HEK293T (cell line): ENCODE data around the gene SHC4.

Experiments used
- ARNT ChIP-seq: fragments of 450-650 bp; IDR thresholded peaks from 2 replicates; pipeline ENCODE4 v1.6.1; 2017; ENCODE audit warnings: mild to moderate bottlenecking
- FOXA1 ChIP-seq: fragments of 450-650 bp; IDR thresholded peaks from 2 replicates; pipeline ENCODE4 v1.6.1; 2016; ENCODE audit warnings: mild to moderate bottlenecking
- FOXK2 ChIP-seq: fragments of 450-650 bp; IDR thresholded peaks from 2 replicates; pipeline ENCODE4 v1.6.1; 2016; ENCODE audit warnings: mild to moderate bottlenecking
- NFRKB ChIP-seq: fragments of 450-650 bp; IDR thresholded peaks from 2 replicates; pipeline ENCODE4 v1.6.1; 2016; ENCODE audit warnings: mild to moderate bottlenecking, moderate library complexity
- PKNOX1 ChIP-seq: fragments of 450-650 bp; IDR thresholded peaks from 2 replicates; pipeline ENCODE4 v1.6.1; 2016
- SP1 ChIP-seq: fragments of 450-650 bp; IDR thresholded peaks from 2 replicates; pipeline ENCODE4 v1.6.1; 2017
- TARDBP ChIP-seq: fragments of 450-650 bp; IDR thresholded peaks from 2 replicates; pipeline ENCODE4 v1.6.1; 2016

- TF ChIP-seq SP1 = no peak
- TF ChIP-seq PKNOX1 = no peak
- TF ChIP-seq TARDBP = no peak
- no peak for TF ChIP-seq FOXK2
- TF ChIP-seq ARNT = no peak
- no peak for TF ChIP-seq NFRKB
- no peak for TF ChIP-seq FOXA1
These were observed 9.2 kb downstream of the SHC4 start for GRCh38 chr15:48954538-48954937.
